ENCODE results near the gene IDH3G.
"Not testable (repeated sequence)": the region's sequence is repeated elsewhere in the genome, so short reads cannot be mapped to it uniquely, and the experiment has no call there.

Gene IDH3G

GRCh38 chrX:153771415-153772315, 22.5 kb downstream of the IDH3G start:
- no peak for DNase-seq

DNA sequence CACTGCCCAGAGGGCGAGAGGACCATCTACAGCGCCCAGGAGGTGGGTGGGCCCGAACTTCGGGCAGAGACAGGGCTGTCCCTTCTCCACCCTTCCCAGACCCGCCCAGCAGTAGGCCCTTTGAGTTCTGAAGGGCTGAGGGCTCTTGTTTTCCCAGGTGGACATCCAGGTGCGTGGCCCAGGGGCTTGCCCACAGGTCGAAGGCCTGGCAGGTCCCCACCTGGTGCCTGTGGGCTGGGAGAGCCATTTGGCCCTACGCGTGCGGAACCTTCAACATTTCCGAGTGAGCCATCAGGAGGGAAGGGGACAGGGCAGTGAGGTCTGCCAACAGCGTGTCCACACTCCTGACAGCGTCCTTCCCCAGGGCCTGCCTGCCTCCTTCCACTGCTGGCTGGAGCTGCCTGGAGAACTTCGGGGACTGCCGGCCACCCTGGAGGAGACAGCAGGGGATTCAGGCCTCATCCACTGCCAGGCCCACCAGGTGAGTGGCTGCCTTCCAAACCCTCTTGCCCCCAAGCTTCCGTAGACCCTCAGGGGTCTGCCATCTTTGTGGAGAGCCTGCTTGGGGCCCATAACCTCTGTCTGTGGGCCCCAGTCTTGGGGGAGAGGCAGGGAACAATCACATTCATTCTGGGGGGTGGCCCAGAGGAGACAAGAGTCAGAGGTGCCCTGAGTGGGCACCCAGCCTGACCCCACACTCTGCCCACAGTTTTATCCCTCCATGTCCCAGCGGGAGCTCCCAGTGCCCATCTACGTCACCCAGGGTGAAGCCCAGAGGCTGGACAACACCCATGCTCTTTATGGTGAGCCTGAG, 23.4 kb downstream of the IDH3G start:
- no peak for DNase-seq

DNA sequence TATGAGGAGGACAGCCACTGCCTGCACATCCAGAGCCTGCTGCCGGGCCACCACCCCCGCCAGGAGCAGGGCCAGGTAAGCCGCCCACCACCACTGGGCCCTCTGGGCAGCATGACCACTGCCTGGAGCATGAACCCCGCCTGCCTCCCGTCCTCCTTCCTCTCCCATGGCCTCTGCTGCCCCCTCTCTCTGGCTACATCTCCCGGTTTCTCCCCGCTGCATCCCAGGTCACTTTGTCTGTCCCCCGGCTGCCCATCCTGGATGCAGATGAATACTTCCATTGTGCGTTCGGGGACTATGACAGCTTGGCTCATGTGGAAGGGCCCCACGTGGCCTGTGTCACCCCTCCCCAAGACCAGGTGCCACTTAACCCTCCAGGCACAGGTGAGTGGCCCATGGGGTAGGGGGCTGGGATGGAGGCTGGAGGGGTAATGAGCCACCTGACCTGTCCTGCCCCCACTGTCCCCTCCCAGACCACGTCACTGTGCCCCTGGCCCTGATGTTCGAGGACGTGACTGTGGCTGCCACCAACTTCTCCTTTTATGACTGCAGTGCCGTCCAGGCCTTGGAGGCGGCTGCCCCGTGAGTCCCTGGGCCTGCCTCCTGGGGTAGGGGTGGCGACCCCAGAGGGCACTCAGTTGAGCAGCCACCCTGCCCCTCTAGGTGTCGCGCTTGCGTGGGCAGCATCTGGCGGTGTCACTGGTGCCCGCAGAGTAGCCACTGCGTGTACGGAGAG, 24.1 kb downstream of the IDH3G start:
- no peak for DNase-seq

DNA sequence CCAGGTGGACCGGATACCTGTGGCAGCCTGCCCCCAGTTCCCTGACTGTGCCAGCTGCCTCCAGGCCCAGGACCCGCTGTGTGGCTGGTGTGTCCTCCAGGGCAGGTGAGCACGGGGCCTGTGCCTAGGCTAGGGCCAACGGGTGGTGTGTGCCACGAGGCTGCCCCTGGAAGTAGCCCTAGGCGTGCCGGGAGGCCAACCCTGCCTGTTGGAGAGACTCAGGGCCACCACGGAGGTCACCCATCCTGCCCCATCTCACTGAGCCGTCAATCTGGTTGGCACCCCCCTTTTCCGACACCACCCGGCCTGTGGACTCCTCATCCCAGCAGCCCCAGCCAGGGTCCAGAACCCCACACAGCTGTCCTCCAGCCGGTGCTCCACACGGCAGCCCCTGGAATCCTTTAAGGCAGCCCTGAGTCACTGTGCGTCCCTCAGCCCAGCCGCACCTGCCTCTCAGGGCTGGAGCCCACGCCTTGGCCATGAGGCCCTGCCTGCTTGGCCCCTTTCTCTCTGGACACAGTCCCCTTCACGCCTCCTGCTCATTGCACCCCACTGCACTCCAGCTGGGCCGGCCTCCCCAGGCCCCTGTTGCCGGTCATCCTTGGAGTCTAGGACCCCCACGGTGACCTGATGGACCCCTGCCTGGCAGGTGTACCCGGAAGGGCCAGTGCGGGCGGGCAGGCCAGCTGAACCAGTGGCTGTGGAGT, 24.9 kb downstream of the IDH3G start:
- DNase-seq: no peak

GRCh38 chrX:153768311-153769157, 25.6 kb downstream of the IDH3G start:
- DNase-seq: no peak

GRCh38 chrX:153767674-153768055, 26.5 kb downstream of the IDH3G start:
- DNase-seq: no peak

GRCh38 chrX:153766871-153767673, 27.1 kb downstream of the IDH3G start:
- DNase-seq: no peak

DNA sequence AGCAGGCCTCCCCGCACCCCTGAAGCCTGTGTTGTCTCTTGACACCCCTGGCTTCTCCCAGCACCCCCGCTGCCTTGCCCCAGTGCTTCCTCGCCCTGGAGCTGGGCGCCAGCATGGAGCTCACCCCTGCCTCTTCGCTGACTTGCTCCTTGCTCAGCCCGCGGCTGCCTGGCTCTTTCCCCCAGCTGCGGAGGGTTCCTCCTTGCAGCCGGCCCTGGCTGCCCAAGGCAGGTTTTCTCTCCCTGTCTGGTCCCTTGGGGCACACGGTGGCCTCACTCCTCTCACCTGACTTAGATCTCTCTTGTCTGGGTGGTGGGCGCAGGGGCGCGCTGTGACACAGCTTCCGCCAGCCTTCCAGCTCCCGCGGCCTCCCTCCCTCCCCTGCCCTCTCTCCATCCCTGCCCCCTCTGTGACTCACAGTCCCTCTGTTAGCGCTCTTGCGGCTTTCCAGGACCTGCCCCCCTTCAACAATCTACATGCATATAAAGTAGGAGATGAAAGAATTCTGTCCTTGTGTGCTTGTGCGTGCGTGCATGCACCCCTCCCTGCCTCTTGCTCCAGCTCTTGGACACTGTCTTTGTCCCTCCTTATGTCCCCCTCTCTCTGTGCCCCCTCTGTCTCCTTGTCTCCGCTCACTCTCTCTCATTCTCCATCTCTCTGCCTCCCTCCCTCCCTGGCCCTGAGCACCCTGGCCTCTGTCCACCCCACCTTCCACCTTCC, 27.9 kb downstream of the IDH3G start:
- DNase-seq: no peak

DNA sequence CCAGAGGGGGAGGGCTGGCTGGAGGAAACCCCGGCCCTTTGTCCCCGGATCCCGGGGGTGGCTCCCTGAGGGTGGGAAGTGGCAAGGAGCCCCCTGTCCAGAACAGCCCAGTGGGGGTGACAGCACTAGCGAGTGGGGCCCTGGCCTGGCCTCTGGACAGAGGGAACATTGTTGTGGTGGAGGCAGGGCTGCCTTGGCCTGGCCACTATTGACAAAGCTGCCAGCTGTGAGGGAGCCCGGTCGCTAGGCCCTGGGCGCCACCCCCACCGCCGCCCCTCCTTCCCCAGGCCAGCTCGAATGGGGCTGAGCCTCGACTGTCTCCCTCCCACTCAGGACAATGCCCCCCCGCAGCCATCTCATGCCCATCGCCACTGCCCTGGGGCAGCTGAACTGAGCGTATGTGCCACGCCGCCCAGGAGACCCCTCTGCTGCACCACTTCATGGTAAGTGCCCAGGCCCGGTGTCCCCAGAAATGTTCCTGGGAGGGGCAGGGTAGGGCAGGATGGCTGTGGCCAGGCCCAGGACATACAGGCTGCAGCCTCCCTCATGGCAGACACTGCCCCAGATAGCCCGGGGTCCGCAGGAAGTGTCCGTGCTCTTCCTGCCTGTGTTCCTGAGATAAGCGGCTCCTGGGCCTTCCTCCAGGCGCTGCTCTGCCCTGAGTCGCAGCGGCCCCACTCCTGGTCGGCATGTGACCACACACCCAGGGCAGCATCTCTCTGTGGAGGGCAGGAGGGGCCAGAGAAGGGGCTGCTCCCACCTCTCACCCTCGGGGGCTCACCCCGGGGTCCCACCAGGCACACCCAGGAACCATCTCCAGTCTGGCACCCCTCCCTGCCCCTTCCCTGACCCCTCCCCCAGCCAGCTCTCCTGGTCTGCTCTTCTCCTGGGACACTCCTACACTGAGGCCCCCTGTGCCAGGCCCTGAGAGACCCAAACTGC, 28.8 kb downstream of the IDH3G start:
- no peak for DNase-seq

GRCh38 chrX:153764786-153765137, 29.4 kb downstream of the IDH3G start:
- DNase-seq: no peak

GRCh38 chrX:153763989-153764755, 30.0 kb downstream of the IDH3G start, which contains the start of gene PLXNB3:
TSS of gene PLXNB3 (plus strand) at chrX:153764249. CDS start at chrX:153765536, 1,287 bp downstream.
- DNase-seq: no peak

- DNase-seq: no peak
Observed at GRCh38 chrX:153763298-153763932, 30.8 kb downstream of the IDH3G start.

GRCh38 chrX:153762626-153763173, 31.5 kb downstream of the IDH3G start:
- no peak for DNase-seq

DNA sequence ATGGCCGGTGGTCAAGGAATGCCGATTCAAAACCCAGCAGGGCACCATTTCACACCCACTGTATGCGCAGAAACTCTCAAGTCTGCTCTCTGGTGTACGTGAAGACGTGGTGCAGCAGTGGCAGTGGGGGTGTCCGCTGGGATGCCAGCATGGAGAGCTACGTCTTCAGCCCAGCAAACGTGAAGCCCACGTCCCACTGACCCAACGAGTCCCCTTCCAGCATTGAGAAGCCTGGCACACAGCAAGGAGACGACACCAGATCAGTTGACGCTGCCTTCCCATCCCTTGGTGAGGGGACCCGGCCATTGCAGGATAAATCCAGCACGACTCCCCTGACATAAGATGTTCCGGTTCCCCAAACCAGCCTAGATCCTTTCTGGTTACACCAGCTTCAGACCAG, 32.3 kb downstream of the IDH3G start:
- no peak for DNase-seq

DNA sequence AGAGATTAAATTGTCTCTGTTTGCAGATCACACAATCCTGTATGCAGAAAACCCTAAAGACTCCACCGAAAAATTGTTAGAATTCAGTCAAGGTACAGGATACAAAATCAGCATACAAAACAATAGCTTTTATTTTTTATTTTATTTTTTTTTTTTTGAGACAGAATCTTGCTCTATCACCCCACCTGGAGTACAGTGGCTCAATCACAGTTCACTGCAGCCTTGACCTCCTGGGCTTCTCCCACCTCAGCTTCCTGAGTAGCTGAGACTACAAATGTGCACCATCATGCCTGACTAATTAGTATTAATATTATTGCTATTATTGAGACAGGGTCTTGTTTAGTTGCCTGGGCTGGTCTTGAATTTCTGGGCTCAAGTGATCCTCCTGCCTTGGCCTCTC, 39.0 kb downstream of the IDH3G start:
- DNase-seq: no peak

DNA sequence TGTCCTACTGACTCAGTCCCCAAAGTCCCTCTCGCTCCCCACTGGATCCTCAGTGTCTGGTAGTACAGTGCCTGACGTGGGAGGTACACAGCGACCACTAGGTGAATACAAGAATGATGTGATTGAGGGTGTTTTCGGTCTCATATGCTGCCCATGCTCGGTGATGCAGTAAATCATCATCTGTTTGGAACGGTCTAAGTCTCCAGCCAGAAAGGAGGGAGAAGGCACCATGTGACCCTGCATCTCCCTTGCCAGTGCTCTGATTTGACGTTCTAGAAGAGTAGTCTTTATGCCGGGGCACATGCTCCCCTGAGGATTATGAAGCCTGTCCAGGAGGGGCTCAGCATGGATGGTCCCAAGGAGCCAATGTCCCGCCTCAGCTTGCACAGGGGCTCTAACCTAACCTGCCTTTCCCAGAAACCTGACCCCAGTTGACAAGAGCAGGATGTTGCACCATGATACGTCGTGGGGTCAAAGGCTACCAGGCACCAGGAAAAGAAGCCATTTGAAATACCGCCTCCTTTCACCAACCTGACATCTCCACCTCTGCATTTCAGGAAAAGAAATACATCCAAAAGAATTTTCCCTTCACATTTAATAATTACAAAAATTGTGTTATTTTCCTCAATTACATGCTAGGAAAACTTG, 43.9 kb downstream of the IDH3G start:
- DNase-seq: no peak

- not testable (repeated sequence) for DNase-seq
Observed at GRCh38 chrX:153749017-153749416, 45.2 kb downstream of the IDH3G start.
